ENCODE results near the gene ADD1.

The ADD1 gene

DNA sequence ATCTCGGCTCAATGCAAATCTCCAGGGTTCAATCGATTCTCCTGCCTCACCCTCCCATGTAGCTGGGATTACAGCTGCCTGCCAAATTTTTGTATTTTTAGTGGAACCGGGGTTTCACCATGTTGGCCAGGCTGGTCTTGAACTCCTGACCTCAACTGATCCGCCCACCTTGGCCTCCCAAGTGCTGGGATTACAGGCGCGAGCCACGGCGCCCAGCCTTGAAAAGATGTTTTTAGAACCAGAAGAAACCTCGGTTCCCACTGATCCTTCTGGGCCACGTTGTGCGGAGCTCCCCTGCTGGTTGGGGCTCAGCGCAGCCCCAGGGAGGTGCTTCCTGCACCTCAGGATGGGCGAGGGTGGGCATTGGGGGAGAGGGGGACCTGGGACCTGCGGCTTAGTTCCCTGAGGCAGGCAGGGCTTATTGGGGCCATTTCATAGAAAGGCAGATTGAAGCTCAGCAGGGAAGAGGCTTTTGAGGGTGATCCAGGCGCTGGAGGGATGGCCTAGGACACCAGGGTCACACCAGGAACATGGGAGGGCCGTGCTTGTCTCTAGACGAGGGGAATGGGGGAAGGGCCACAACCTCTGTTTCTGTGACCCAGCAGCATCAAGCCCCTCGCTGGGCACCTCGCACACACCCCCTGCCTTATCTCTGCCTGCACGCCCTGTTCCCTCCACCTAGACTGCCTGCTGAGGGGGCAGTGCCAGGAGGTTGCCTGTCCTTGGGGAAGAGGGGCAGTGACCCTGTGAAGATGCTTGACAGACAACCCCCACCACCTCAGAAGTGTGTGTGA lies 6.3 kb upstream of the ADD1 start:
- DNase-seq = no peak

- no peak for DNase-seq
Observed at GRCh38 chr4:2837904-2838496, 5.6 kb upstream of the ADD1 start.

- DNase-seq = no peak
Observed at GRCh38 chr4:2839060-2839459, 4.6 kb upstream of the ADD1 start.

- DNase-seq = no peak
Observed at GRCh38 chr4:2842687-2843262, 869 bp upstream of the ADD1 start.

- DNase-seq = no peak
Observed at GRCh38 chr4:2843941-2844584, 419 bp downstream of the ADD1 start.

GRCh38 chr4:2846172-2846571 lies 2.5 kb downstream of the ADD1 start:
- no peak for DNase-seq

DNA sequence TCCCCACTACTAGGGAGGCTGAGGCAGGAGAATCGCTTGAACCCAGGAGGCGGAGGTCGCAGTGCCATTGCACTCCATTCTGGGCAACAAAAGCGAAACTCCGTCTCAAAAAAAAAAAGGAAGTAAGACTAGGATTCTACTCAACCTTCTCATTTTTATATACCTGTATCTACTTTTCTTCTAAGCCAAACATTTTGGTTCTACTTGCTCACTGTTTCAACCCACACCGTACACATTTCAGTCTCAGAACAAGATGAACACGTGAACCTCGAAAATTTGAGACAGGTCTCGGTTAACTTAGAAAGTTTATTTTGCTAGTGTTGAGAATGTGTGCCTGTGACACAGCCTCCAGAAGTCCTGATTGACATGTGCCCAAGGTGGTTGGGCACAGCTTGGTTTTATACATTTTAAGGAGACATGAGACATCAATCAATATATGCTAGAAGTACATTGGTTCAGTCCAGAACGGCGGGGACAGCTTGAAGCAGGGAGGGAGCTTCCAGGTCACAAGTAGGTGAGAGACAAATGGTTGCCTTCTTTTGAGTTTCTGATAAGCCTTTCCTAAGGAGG lies 3.7 kb downstream of the ADD1 start:
- no peak for DNase-seq

DNA sequence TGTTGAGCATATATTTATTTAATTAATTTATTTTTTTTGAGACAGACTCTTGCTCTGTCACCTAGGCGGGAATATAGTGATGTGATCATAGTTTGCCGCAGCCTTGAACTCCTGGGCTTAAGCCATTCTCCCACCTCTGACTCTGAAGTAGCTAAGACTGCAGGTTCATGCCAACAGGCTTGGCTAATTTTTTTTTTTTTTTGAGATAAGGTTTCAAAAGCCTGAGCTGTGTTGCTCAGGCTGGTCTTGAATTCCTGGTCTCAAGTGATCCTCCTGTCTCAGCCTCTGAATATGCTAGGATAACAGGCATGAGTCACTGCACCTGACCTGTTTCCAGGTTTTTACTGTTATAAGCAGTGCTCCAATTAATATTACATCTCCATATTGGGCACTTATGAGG lies 4.8 kb downstream of the ADD1 start:
- no peak for DNase-seq

- DNase-seq = no peak
Observed at GRCh38 chr4:2849267-2850152, 5.9 kb downstream of the ADD1 start.

GRCh38 chr4:2850966-2851798 lies 7.5 kb downstream of the ADD1 start:
- DNase-seq = no peak

DNA sequence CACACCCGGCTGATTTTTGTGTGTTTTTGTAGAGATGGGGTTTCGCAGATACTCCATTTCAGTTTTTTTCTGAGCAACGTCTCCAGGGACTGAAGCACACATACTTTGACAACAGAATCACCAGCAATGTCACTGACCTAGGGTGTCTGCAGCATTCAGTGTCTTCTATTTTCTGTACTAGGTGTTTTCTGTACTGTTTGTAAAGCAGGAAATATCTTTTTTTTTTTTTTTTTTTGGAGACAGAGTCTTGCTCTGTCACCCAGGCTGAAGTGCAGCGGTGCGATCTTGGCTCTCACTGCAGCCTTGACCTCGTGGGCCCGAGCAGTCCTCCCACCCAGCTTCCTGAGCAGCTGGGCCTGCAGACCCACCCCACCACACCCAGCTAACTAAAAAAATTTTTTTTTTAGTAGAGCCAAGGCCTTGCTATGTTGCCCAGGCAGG lies 8.9 kb downstream of the ADD1 start:
- no peak for DNase-seq

DNA sequence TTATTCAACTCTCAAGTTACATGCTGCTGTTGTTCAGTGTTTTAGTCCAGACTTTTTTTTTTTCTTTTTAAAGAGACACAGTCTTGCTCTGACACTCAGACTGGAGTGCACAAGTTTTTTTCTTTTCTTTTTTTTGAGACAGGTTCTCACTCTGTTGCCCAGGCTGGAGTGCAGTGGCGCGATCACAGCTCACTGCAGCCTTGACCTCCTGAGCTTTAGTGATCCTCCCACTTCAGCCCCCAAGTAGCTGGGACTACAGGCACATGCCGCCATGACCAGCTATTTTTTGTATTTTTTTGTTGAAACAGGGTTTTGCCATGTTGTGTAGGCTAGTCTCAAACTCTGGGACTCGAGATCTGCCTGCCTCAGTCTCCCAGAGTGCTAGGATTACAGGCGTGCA lies 11.9 kb downstream of the ADD1 start:
- DNase-seq = no peak

- no peak for DNase-seq
Observed at GRCh38 chr4:2856266-2856665, 12.6 kb downstream of the ADD1 start.

DNA sequence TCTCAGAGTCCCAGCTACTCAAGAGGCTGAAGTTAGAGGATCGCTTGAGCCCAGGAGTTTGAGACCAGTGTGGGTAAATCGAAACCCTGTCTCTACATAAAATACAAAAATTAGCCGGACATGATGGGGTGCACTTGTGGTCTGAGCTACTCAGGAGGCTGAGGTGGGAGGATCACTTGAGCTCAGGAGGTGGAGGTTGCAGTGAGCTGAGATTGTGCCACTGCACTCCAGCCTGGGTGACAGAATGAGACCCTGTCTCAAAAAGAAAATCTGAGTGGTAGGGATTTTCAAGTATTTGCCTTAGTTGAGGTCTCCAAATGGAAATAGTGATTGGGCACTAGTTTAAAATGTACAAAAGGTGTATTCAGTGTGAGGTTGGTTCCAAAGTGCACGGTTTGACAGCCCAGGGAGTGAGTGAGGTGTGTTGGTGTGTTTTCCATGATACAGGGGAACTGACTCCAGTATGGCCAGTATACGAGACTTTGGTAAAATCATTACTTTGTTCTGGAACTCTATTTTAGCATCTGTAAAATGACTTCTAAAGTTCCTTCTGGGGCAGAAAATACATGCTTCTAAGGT lies 13.8 kb downstream of the ADD1 start:
- DNase-seq = no peak

- no peak for DNase-seq
Observed at GRCh38 chr4:2858451-2859217, 15.0 kb downstream of the ADD1 start.

- DNase-seq = no peak
Observed at GRCh38 chr4:2859514-2859913, 15.9 kb downstream of the ADD1 start.

DNA sequence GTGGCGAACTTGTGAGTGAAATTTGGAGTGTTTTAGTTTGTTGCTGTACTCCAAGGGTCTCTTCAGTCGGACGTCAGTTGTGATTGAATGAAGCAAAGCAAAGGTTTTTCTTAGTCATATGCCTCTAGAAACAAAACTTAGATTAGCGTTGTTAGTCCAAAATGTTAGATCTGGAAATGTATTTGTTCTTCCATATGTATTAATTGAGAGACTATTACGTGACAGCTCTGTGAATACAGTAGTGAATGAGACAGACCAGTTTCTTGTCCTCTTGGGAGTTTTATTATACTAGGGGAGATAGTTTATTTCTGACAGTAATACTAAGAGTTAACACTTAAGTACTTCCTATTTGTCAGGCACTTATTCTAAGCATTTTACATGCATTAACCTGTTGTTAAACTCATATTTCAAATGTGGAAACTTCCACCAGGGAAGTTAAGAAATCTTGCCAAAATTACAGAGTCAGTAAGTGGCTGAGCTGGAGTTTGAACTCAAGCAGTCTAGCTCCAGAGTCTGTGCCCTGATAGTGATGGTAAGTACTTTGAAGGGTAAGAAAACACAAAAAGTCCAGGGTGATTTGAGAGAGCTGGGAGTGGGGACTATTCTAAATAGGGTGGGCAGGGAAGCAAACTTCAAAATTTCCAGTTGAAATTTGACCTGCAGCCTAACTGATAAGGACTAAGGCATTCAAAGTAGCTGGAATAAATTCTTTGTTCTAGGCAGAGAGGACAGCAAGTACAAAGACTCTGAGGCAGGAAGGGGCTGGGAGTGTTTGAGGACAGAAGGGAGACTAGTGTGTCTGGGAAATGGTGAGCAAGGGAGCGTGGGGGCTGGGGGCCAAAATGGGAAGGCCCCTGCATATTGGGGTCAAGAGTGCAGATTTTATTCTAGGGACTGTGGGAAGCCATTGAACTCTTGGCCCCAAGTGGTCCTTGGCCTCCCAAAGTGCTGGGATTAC lies 17.0 kb downstream of the ADD1 start:
- DNase-seq = no peak

- DNase-seq = no peak
Observed at GRCh38 chr4:2861631-2862436, 18.2 kb downstream of the ADD1 start.
